K562 (cell line): Measurements from ENCODE around the gene PALM3. TPM values are rescaled to one million over a fixed set of nuclear protein-coding genes. Genes with fewer than 3 reads are reported as not detected.
A peak's percentile ranks its signal among the peaks of the same experiment; 100 is the strongest.
"Not testable (repeated sequence)": the region's sequence is repeated elsewhere in the genome, so short reads cannot be mapped to it uniquely, and the experiment has no call there.

Source experiments
- ATAC-seq: fragments of 200-7000 bp; cut with Tn5 transposase; 3 replicates; pipeline ENCODE4 v1.9.1; 2020; ENCODE audit warnings: moderate library complexity
- BruUV-seq: library from RNA; stranded (reverse); fragments of 400-500 nt; replicated peaks from 2 replicates; lab custom pipeline; 2021; lab: Mats Ljungman, UMichigan
- CTCF ChIA-PET: fragments of 300-600 bp; formaldehyde crosslinking; extraction: SDS; loops from one replicate; lab custom pipeline; 2021; ENCODE audit warnings: low intra/inter-chr PET ratio; lab: Yijun Ruan, JAX
- POLR2A ChIA-PET: fragments of 300-600, 350-650 bp; sonication (Branson Sonifier 250); formaldehyde crosslinking; extraction: SDS; loops from one replicate; lab custom pipeline; 2021; ENCODE audit warnings: antibody characterized with exemption, inconsistent platforms; lab: Yijun Ruan, JAX
- DNase-seq, 4 experiments: peaks; one replicate each; pipeline versions ENCODE4 v3.0.0 to v3.0.0-alpha.2; 2011 to 2018; ENCODE audit warnings: low spot score in 3 of 4, mixed read lengths in 3 of 4; ENCODE audit errors: extremely low read depth in 1 of 4
- FAIRE-seq: peaks from 2 replicates; lab custom pipeline; 2011; peaks lifted over from hg19 to GRCh38; lab: Jason Lieb, UNC
- H2AFZ ChIP-seq: 2 replicates; pipeline ENCODE4 v1.6.0; 2011; ENCODE audit warnings: low read depth, low read length, control low read depth, inconsistent platforms
- H3K27ac ChIP-seq: fragments of 200-600 bp; 3 replicates; pipeline ENCODE4 v1.8.0; 2011; ENCODE audit warnings: low read depth, mild to moderate bottlenecking, control low read depth, inconsistent platforms, low read length, moderate library complexity, mixed read lengths; ENCODE audit errors: extremely low read depth
- H3K27me3 ChIP-seq, 2 experiments: fragments of 300-600 bp in 1 of 2; 2 replicates in 1 of 2; 3 replicates in 1 of 2; pipeline versions ENCODE4 v1.6.0 to v1.8.0; 2011; ENCODE audit warnings: inconsistent platforms in 2 of 2, low read length in 2 of 2, mild to moderate bottlenecking in 1 of 2, mixed read lengths in 1 of 2, moderate library complexity in 1 of 2; ENCODE audit not compliant: control insufficient read depth in 2 of 2, insufficient read depth in 2 of 2
- H3K36me3 ChIP-seq: fragments of 300-600 bp; 3 replicates; pipeline ENCODE4 v1.8.0; 2011; ENCODE audit warnings: mild to moderate bottlenecking, low read length, inconsistent platforms; ENCODE audit not compliant: control insufficient read depth, insufficient read depth
- H3K4me1 ChIP-seq, 2 experiments: fragments of 200-600 bp in 1 of 2; replicated peaks in 1 of 2; 2 replicates in 1 of 2; 3 replicates in 1 of 2; pipeline versions ENCODE4 v1.5.1 to v1.8.0; 2011; ENCODE audit warnings: inconsistent platforms in 2 of 2, low read length in 2 of 2, mild to moderate bottlenecking in 1 of 2, mixed read lengths in 1 of 2, moderate library complexity in 1 of 2; ENCODE audit not compliant: control insufficient read depth in 2 of 2, insufficient read depth in 2 of 2
- H3K4me2 ChIP-seq: 2 replicates; pipeline ENCODE4 v1.6.1; 2011; ENCODE audit warnings: low read length, control low read depth, inconsistent platforms, mixed read lengths; ENCODE audit not compliant: insufficient read depth
- H3K4me3 ChIP-seq: fragments of 200-600 bp; sonication (generic), shearing (Covaris generic); 2 replicates; pipeline ENCODE4 v1.5.1; 2016; ENCODE audit warnings: control low read depth, inconsistent platforms
- H3K79me2 ChIP-seq: fragments of 200-600 bp; 3 replicates; pipeline ENCODE4 v1.8.0; 2011; ENCODE audit warnings: low read length, inconsistent platforms; ENCODE audit not compliant: control insufficient read depth, insufficient read depth
- H3K9ac ChIP-seq, 2 experiments: 2 replicates each; pipeline versions ENCODE4 v1.6.0 to v1.6.1; 2011; ENCODE audit warnings: low read depth in 2 of 2, low read length in 2 of 2, control low read depth in 1 of 2, inconsistent platforms in 1 of 2, mild to moderate bottlenecking in 1 of 2, mixed read lengths in 1 of 2; ENCODE audit not compliant: insufficient read depth in 1 of 2
- H3K9me1 ChIP-seq: one replicate; pipeline ENCODE4 v1.6.0; 2011; ENCODE audit warnings: inconsistent platforms, mild to moderate bottlenecking, low read length, moderate library complexity; ENCODE audit not compliant: control insufficient read depth, insufficient read depth
- H3K9me3 ChIP-seq: replicated peaks from 2 replicates; pipeline ENCODE4 v1.5.1; 2011; ENCODE audit warnings: low read depth, low read length, inconsistent platforms; ENCODE audit not compliant: control insufficient read depth, insufficient read depth
- H4K20me1 ChIP-seq: replicated peaks from 2 replicates; pipeline ENCODE4 v1.6.1; 2011; ENCODE audit warnings: low read length, inconsistent platforms, mixed read lengths; ENCODE audit not compliant: control insufficient read depth, insufficient read depth
- CBFA2T2 ChIP-seq: fragments of 450-650 bp; conservative IDR thresholded peaks from 2 replicates; pipeline ENCODE4 v1.6.1; 2017; ENCODE audit warnings: mild to moderate bottlenecking
- CHAMP1 ChIP-seq: fragments of 450-650 bp; IDR thresholded peaks from 2 replicates; pipeline ENCODE4 v1.6.1; 2016; ENCODE audit warnings: mild to moderate bottlenecking
- ELF2 ChIP-seq: fragments of 250-450 bp; sonication (Bioruptor Pico); IDR thresholded peaks from 2 replicates; pipeline ENCODE4 v1.5.0; 2021; ENCODE audit warnings: mild to moderate bottlenecking
- GTF2E2 ChIP-seq: fragments of 200-800 bp; sonication (Bioruptor generic); IDR thresholded peaks from 2 replicates; pipeline ENCODE4 v1.6.1; 2016; ENCODE audit warnings: missing genetic modification characterization, missing compliant biosample characterization
- NFIC ChIP-seq: fragments of 450-650 bp; IDR thresholded peaks from 2 replicates; pipeline ENCODE4 v1.6.1; 2017; ENCODE audit warnings: mild to moderate bottlenecking, inconsistent platforms
- SMC3 ChIP-seq: conservative IDR thresholded peaks from 2 replicates; pipeline ENCODE4 v1.6.1; 2011; ENCODE audit warnings: low read depth, low read length, improper control_type of control experiment; ENCODE audit not compliant: insufficient read depth
- SRSF1 ChIP-seq: fragments of 200-400 bp; formaldehyde crosslinking; IDR thresholded peaks from 2 replicates; pipeline ENCODE4 v1.6.1; 2017; ENCODE audit warnings: mild to moderate bottlenecking, low read depth, low read length, moderate library complexity
- ZBTB7A ChIP-seq: IDR thresholded peaks from 2 replicates; pipeline ENCODE4 v1.6.1; 2011; ENCODE audit warnings: low read depth, mild to moderate bottlenecking, low read length, moderate library complexity, borderline replicate concordance; ENCODE audit not compliant: control insufficient read depth
- WGBS: fragments of 100-300 bp; shearing (Covaris generic); methylation state at CpG from one replicate; pipeline ENCODE4 v1.1.6; 2016; ENCODE audit warnings: low coverage, mixed read lengths; ENCODE audit not compliant: insufficient coverage; ENCODE audit errors: missing lambda C conversion rate; 5-methylcytosine and 5-hydroxymethylcytosine counted together
- in situ Hi-C: fragments of 300-500 bp; cut with MboI; formaldehyde crosslinking; loops from 4 replicates; pipeline ENCODE4 v1.15.0; 2018; ENCODE audit warnings: inconsistent platforms, mixed read lengths
- intact Hi-C: fragments of 100-400 bp; cut with micrococcal nuclease; formaldehyde crosslinking; loops from 2 replicates; pipeline ENCODE4 v1.14.2; 2022
- polyA plus RNA-seq, 8 experiments: library from polyadenylated mRNA; depleted of rRNA in 4 of 8; stranded (reverse) in 5 of 8; unstranded in 3 of 8; fragments of >200 nt; fragmentation: Nextera tagmentation in 2 of 8; fragmentation: Illumina TruSeq in 1 of 8; extraction: Ambion mirVana in 2 of 8; extraction: Trizol in 1 of 8; gene quantifications; 2 replicates each; pipeline versions ENCODE4 v1.2.1 to v1.2.3, GENCODE V29; 2011 to 2014; ENCODE audit warnings: inconsistent platforms in 1 of 8, missing spikeins in 1 of 8
- total RNA-seq, 7 experiments: library from RNA; depleted of rRNA in 6 of 7; stranded (reverse); fragments of >200 nt in 6 of 7; fragmentation: Illumina TruSeq in 2 of 7; extraction: Trizol in 2 of 7; gene quantifications; 2 replicates each; pipeline versions ENCODE4 v1.2.1 to v1.2.3, GENCODE V29; 2011 to 2021; ENCODE audit warnings: low replicate concordance in 1 of 7
- TF ChIP-seq, protein P1 (sequence below): fragments of 450-650 bp; IDR thresholded peaks from 2 replicates; pipeline ENCODE4 v1.6.1; 2017; ENCODE audit warnings: antibody characterized with exemption, mild to moderate bottlenecking

Gene PALM3
- total and polyA plus RNA-seq, 9 of the 15 experiments (the other 6 are each of a cell fraction or from before 2014, with no cell fraction given), result 0.07 to 9.3 (median 3.3) TPM

DNA sequence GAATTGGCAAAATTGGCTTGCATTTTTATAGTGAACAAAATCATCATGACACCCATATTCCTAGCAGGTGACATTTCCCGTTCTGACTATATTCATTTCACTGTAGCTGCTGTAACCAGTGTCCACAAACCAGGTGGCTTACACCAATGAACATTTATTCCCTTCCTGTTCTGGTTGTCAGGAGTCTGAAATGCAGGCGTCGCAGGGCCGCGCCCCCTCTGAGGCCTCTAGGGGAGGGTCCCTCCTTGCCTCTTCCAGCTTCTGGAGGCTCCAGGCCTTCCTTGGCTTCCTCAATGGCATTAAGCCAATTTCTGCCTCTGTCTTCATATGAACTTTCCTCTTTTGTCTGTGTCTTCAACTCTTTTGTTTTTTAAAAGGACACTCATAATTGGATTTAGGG, 40.4 kb downstream of the PALM3 start:
- Histone ChIP-seq H3K9me3 (no peaks in the 10 kb centered on the region; the same call in 1 of the 2 replicates), H3K9ac (0 out of 4 replicates have a peak overlapping the region, but pooled peaks of 1 of the 2 experiments have one; percentile 7), H3K4me2 (no peak overlapping the region), H3K36me3 (no peaks in the 10 kb centered on the region), H3K9me1 (no peaks in the 10 kb centered on the region), H4K20me1 (no peaks in the 10 kb centered on the region), H2AFZ (peak overlapping the region; percentile 91), H3K27ac (peak overlapping the region; percentile 57; the same call in 1 of the 3 replicates), H3K4me1 (peaks cover 8 to 14% of the 10 kb centered on the region in 2 experiments), H3K79me2 (no peaks in the 10 kb centered on the region), H3K4me3 (no peak overlapping the region), H3K27me3 (no peaks in the 10 kb centered on the region)
- ATAC-seq (peak; percentile 69), DNase-seq (peak in 3 of 4 experiments; percentile 34 to 66 (median 37)), FAIRE-seq (peak; percentile 66)
- no TSS peak for BruUV-seq
- CTCF ChIA-PET, result no interaction called here
- TF ChIP-seq ZBTB7A, result peak; percentile 81
- TF ChIP-seq SMC3, result no peak
- TF ChIP-seq NFIC, result peak; percentile 88
- TF ChIP-seq, protein P1, sequence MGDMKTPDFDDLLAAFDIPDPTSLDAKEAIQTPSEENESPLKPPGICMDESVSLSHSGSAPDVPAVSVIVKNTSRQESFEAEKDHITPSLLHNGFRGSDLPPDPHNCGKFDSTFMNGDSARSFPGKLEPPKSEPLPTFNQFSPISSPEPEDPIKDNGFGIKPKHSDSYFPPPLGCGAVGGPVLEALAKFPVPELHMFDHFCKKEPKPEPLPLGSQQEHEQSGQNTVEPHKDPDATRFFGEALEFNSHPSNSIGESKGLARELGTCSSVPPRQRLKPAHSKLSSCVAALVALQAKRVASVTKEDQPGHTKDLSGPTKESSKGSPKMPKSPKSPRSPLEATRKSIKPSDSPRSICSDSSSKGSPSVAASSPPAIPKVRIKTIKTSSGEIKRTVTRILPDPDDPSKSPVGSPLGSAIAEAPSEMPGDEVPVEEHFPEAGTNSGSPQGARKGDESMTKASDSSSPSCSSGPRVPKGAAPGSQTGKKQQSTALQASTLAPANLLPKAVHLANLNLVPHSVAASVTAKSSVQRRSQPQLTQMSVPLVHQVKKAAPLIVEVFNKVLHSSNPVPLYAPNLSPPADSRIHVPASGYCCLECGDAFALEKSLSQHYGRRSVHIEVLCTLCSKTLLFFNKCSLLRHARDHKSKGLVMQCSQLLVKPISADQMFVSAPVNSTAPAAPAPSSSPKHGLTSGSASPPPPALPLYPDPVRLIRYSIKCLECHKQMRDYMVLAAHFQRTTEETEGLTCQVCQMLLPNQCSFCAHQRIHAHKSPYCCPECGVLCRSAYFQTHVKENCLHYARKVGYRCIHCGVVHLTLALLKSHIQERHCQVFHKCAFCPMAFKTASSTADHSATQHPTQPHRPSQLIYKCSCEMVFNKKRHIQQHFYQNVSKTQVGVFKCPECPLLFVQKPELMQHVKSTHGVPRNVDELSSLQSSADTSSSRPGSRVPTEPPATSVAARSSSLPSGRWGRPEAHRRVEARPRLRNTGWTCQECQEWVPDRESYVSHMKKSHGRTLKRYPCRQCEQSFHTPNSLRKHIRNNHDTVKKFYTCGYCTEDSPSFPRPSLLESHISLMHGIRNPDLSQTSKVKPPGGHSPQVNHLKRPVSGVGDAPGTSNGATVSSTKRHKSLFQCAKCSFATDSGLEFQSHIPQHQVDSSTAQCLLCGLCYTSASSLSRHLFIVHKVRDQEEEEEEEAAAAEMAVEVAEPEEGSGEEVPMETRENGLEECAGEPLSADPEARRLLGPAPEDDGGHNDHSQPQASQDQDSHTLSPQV, result 0 out of 2 replicates have a peak, but pooled peaks have one; percentile 33
- no peak for TF ChIP-seq ELF2 (CRISPR knock-in tag)
- TF ChIP-seq CBFA2T2, result no peak
- no peak for TF ChIP-seq SRSF1
- TF ChIP-seq GTF2E2 (tag), result no peak
- TF ChIP-seq CHAMP1, result no peak
- POLR2A ChIA-PET, result interaction anchor here (0.9 to 2.1 kb wide), 7 partner anchors 9 to 145 kb away, joined by 3 to 21 read pairs (median 4); partner anchors contain the start of genes IL27RA, NANOS3 and RFX1
- in situ Hi-C loops (no loop called here), intact Hi-C loops (no loop called here)
- WGBS, result 44% methylated on average over 5 of the region's 5 CpGs

DNA sequence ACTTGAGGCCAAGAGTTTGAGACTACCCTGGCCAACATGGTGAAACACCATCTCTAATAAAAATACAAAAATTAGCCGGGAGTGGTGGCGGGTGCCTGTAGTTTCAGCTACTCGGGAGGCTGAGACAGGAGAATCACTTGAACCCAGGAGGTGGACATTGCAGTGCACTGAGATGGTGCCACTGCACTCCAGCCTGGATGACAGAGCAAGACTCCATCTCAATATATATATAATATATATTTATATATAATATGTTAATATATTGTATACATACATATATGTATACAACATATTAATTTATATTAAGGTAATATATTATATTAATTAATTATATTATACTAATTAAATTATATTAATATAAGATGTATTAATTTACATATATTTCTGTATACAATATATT, 42.1 kb downstream of the PALM3 start:
- CTCF ChIA-PET, H3K4me3 ChIP-seq, H3K9me3 ChIP-seq, intact Hi-C loops, DNase-seq, H3K9me1 ChIP-seq, BruUV-seq, H3K27me3 ChIP-seq, ATAC-seq, H3K36me3 ChIP-seq, in situ Hi-C loops, H4K20me1 ChIP-seq, H2AFZ ChIP-seq, H3K79me2 ChIP-seq, H3K4me2 ChIP-seq, H3K9ac ChIP-seq, H3K27ac ChIP-seq, FAIRE-seq: not testable (repeated sequence)
- POLR2A ChIA-PET, result interaction anchor here (0.6 to 1.7 kb wide), 2 partner anchors 13 to 389 kb away, joined by 3 to 10 read pairs; partner anchors contain the start of gene RFX1
- H3K4me1 ChIP-seq, result peaks cover 9 to 16% of the 10 kb centered on the region in 2 experiments
- 90% methylated on average over 3 of the region's 3 CpGs for WGBS
